HFFc6 (cell line): ENCODE measurements around the gene SP140. TPM values are rescaled to one million over a fixed set of nuclear protein-coding genes. Genes with fewer than 3 reads are reported as not detected.

Experiments used
- DNase-seq: peaks from one replicate; pipeline ENCODE4 v3.0.0-alpha.2; 2018
- H3K27ac Mint-ChIP-seq: 2 replicates; pipeline ENCODE4 v1.8.0; 2020; ENCODE audit warnings: mild to moderate bottlenecking, mixed read lengths
- H3K27me3 Mint-ChIP-seq: 2 replicates; pipeline ENCODE4 v1.8.0; 2021; ENCODE audit warnings: mild to moderate bottlenecking, moderate library complexity, mixed read lengths; ENCODE audit not compliant: insufficient read depth
- H3K36me3 Mint-ChIP-seq: 2 replicates; pipeline ENCODE4 v1.8.0; 2021; ENCODE audit warnings: low read depth, mixed read lengths
- H3K4me1 Mint-ChIP-seq: 2 replicates; pipeline ENCODE4 v1.8.0; 2020; ENCODE audit warnings: low read depth, mixed read lengths
- H3K4me3 Mint-ChIP-seq: 2 replicates; pipeline ENCODE4 v1.8.0; 2020; ENCODE audit warnings: mild to moderate bottlenecking, moderate library complexity, mixed read lengths
- H3K9me3 Mint-ChIP-seq: 2 replicates; pipeline ENCODE4 v1.8.0; 2020; ENCODE audit warnings: mild to moderate bottlenecking, mixed read lengths
- CTCF ChIP-seq: fragments of 200-600 bp; sonication (generic); IDR thresholded peaks from 2 replicates; pipeline ENCODE4 v1.5.0; 2021; ENCODE audit warnings: antibody characterized with exemption, mild to moderate bottlenecking
- total RNA-seq, 6 experiments: library from RNA; stranded (reverse); fragmentation: NEBNext Ultra II Directional; extraction: Animal tissue kit (Norgen Biotek cat#: 25700); gene quantifications; 2 replicates in 1 of 6; 3 replicates in 5 of 6; pipeline ENCODE4 v1.2.3, GENCODE V29; 2021

The SP140 gene
- total RNA-seq, 6 experiments from 2014 or later = 0.12 to 1.6 (median 0.69) TPM

GRCh38 chr2:230362030-230362691 is 136.6 kb downstream of the SP140 start:
- Mint-ChIP-seq H3K4me1 (peaks cover 24% of the 10 kb centered on the region), H3K9me3 (peaks cover 5% of the 10 kb centered on the region; the same call in 1 of the 2 replicates), H3K36me3 (peaks cover 63% of the 10 kb centered on the region), H3K27ac (no peak overlapping the region), H3K4me3 (no peak overlapping the region), H3K27me3 (no peaks in the 10 kb centered on the region)
- no peak for DNase-seq
- TF ChIP-seq CTCF = no peak

Other genes with a start within 250 kb of the SP140 start
- gene SLC16A14, start 156.8 kb upstream of the SP140 start, total RNA-seq = under 1 TPM in 4 of 6 experiments, not detected in 2; 0.29 to 0.53 (median 0.42) TPM
- gene SP110, start 5.8 kb upstream of the SP140 start, total RNA-seq = 10 to 100 TPM; 11.3 to 17.3 (median 14.1) TPM
- gene SP140L, start 101.5 kb downstream of the SP140 start, total RNA-seq = 10 to 100 TPM; 18.4 to 23.9 (median 19.6) TPM
- 10 to 100 TPM; 70.5 to 74.9 (median 72.8) TPM for gene SP100, start 190.5 kb downstream of the SP140 start, total RNA-seq